H1 (cell line): Measurements from ENCODE around the gene NOS1AP. TPM values are rescaled to one million over a fixed set of nuclear protein-coding genes. Genes with fewer than 3 reads are reported as not detected.

Experiments used
- CTCF ChIA-PET: fragments of 300-600 bp; sonication (Branson Sonifier 250); formaldehyde crosslinking; loops from one replicate; lab custom pipeline; 2021; ENCODE audit not compliant: partially characterized antibody; lab: Charles Lee
- POLR2A ChIA-PET: fragments of 300-600 bp; sonication (Branson Sonifier 250); formaldehyde crosslinking; loops from one replicate; lab custom pipeline; 2021; ENCODE audit warnings: inconsistent platforms; ENCODE audit not compliant: partially characterized antibody; lab: Charles Lee
- DNase-seq, 2 experiments: peaks; one replicate each; pipeline versions ENCODE4 v3.0.0 to v3.0.0-alpha.2; 2010 to 2022; ENCODE audit warnings: low spot score in 2 of 2, low read depth in 1 of 2, mixed read lengths in 1 of 2
- FAIRE-seq: peaks from 2 replicates; lab custom pipeline; 2011; peaks lifted over from hg19 to GRCh38; lab: Jason Lieb, UNC
- H2AFZ ChIP-seq: 2 replicates; pipeline ENCODE4 v1.8.1; 2012; ENCODE audit warnings: low read length, inconsistent platforms
- H2AK5ac ChIP-seq: 2 replicates; pipeline ENCODE4 v1.6.1; 2013; ENCODE audit warnings: low read depth, low read length
- H2BK120ac ChIP-seq: replicated peaks from 2 replicates; pipeline ENCODE3; 2013; ENCODE audit warnings: low read depth, low read length, inconsistent platforms
- H2BK12ac ChIP-seq: 2 replicates; pipeline ENCODE4 v1.6.1; 2013; ENCODE audit warnings: low read depth, low read length
- H2BK15ac ChIP-seq: 2 replicates; pipeline ENCODE4 v1.6.1; 2013; ENCODE audit warnings: low read length
- H2BK20ac ChIP-seq: 2 replicates; pipeline ENCODE4 v1.6.1; 2013; ENCODE audit warnings: low read length
- H2BK5ac ChIP-seq: 2 replicates; pipeline ENCODE4 v1.6.1; 2013; ENCODE audit warnings: low read depth, low read length
- H3K14ac ChIP-seq: 2 replicates; pipeline ENCODE4 v1.6.1; 2013; ENCODE audit warnings: inconsistent platforms; ENCODE audit not compliant: insufficient read length
- H3K18ac ChIP-seq: 2 replicates; pipeline ENCODE4 v1.6.1; 2013; ENCODE audit warnings: low read length; ENCODE audit errors: extremely low read depth
- H3K23ac ChIP-seq: 2 replicates; pipeline ENCODE4 v1.6.1; 2013; ENCODE audit warnings: inconsistent platforms; ENCODE audit not compliant: insufficient read length
- H3K23me2 ChIP-seq: 2 replicates; pipeline ENCODE4 v1.6.1; 2013; ENCODE audit warnings: low read depth, low read length
- H3K27ac ChIP-seq: 2 replicates; pipeline ENCODE4 v1.6.1; 2011; ENCODE audit warnings: low read depth, low read length, inconsistent platforms
- H3K27me3 ChIP-seq, 4 experiments: replicated peaks in 1 of 4; 1 replicate in 1 of 4; 2 replicates in 3 of 4; pipeline versions ENCODE4 v1.6.1 to v1.8.1; 2011 to 2013; ENCODE audit warnings: low read length in 3 of 4, mild to moderate bottlenecking in 3 of 4, inconsistent platforms in 2 of 4, mixed read lengths in 2 of 4, moderate library complexity in 1 of 4; ENCODE audit not compliant: control insufficient read depth in 3 of 4, insufficient read depth in 3 of 4; ENCODE audit errors: extremely low read depth in 1 of 4
- H3K36me3 ChIP-seq, 4 experiments: 2 replicates each; pipeline versions ENCODE4 v1.6.1 to v1.8.1; 2011 to 2013; ENCODE audit warnings: mild to moderate bottlenecking in 4 of 4, low read length in 3 of 4, moderate library complexity in 2 of 4, control low read depth in 1 of 4, inconsistent platforms in 1 of 4; ENCODE audit not compliant: insufficient read depth in 4 of 4, control insufficient read depth in 2 of 4
- H3K4ac ChIP-seq: replicated peaks from 2 replicates; pipeline ENCODE3; 2013; ENCODE audit warnings: low read length, low read depth, mixed read lengths, inconsistent platforms; ENCODE audit not compliant: insufficient read length
- H3K4me1 ChIP-seq, 4 experiments: replicated peaks in 1 of 4; 1 replicate in 1 of 4; 2 replicates in 3 of 4; pipeline versions ENCODE4 v1.6.1 to v1.8.1; 2011 to 2013; ENCODE audit warnings: low read length in 3 of 4, inconsistent platforms in 2 of 4, mixed read lengths in 1 of 4; ENCODE audit not compliant: insufficient read depth in 4 of 4, control insufficient read depth in 3 of 4
- H3K4me2 ChIP-seq, 2 experiments: 2 replicates each; pipeline versions ENCODE4 v1.6.1 to v1.8.1; 2011 to 2013; ENCODE audit warnings: low read depth in 2 of 2, low read length in 2 of 2, control low read depth in 1 of 2, inconsistent platforms in 1 of 2, mild to moderate bottlenecking in 1 of 2; ENCODE audit not compliant: insufficient read depth in 1 of 2
- H3K4me3 ChIP-seq, 4 experiments: fragments of 200-600, 300-600 bp in 1 of 4; sonication (generic), shearing (Covaris generic), sonication (Bioruptor Twin) in 1 of 4; 2 replicates each; pipeline versions ENCODE4 v1.5.1 to v1.8.1; 2011 to 2016; ENCODE audit warnings: low read length in 4 of 4, low read depth in 3 of 4, control low read depth in 2 of 4, inconsistent platforms in 2 of 4, mild to moderate bottlenecking in 2 of 4, mixed read lengths in 1 of 4, moderate library complexity in 1 of 4; ENCODE audit not compliant: insufficient read depth in 2 of 4; ENCODE audit errors: extremely low read depth in 1 of 4
- H3K56ac ChIP-seq: replicated peaks from 2 replicates; pipeline ENCODE3; 2013; ENCODE audit warnings: low read depth, mild to moderate bottlenecking, mixed read lengths, low read length, inconsistent platforms; ENCODE audit not compliant: insufficient read length
- H3K79me1 ChIP-seq: 2 replicates; pipeline ENCODE4 v1.6.1; 2013; ENCODE audit warnings: low read depth, low read length, control low read depth
- H3K79me2 ChIP-seq, 2 experiments: 2 replicates each; pipeline versions ENCODE4 v1.6.1 to v1.8.1; 2012 to 2013; ENCODE audit warnings: low read length in 2 of 2, mild to moderate bottlenecking in 2 of 2, inconsistent platforms in 1 of 2; ENCODE audit not compliant: insufficient read depth in 2 of 2, control insufficient read depth in 1 of 2
- H3K9ac ChIP-seq, 4 experiments: replicated peaks in 1 of 4; 1 replicate in 1 of 4; 2 replicates in 3 of 4; pipeline versions ENCODE4 v1.6.1 to v1.8.1; 2011 to 2013; ENCODE audit warnings: low read depth in 3 of 4, low read length in 3 of 4, control low read depth in 2 of 4, mild to moderate bottlenecking in 2 of 4, moderate library complexity in 2 of 4, inconsistent platforms in 1 of 4; ENCODE audit errors: extremely low read depth in 1 of 4
- H3K9me3 ChIP-seq, 2 experiments: 2 replicates each; pipeline versions ENCODE4 v1.6.1 to v1.8.1; 2012 to 2013; ENCODE audit warnings: mild to moderate bottlenecking in 2 of 2, moderate library complexity in 2 of 2, control low read depth in 1 of 2, inconsistent platforms in 1 of 2, low read depth in 1 of 2, low read length in 1 of 2, mixed read lengths in 1 of 2; ENCODE audit not compliant: insufficient read depth in 2 of 2
- H4K20me1 ChIP-seq, 2 experiments: replicated peaks in 1 of 2; 2 replicates each; pipeline versions ENCODE3 to v1.8.1; 2011 to 2013; ENCODE audit warnings: inconsistent platforms in 2 of 2, low read length in 2 of 2, mild to moderate bottlenecking in 1 of 2; ENCODE audit not compliant: insufficient read depth in 2 of 2, control insufficient read depth in 1 of 2
- H4K5ac ChIP-seq: 2 replicates; pipeline ENCODE4 v1.6.1; 2013; ENCODE audit warnings: low read length, low read depth, mixed read lengths, inconsistent platforms; ENCODE audit not compliant: insufficient read length
- H4K8ac ChIP-seq: 2 replicates; pipeline ENCODE4 v1.8.0; 2013; ENCODE audit warnings: mild to moderate bottlenecking, moderate library complexity, low read length, inconsistent platforms; ENCODE audit not compliant: insufficient read depth; ENCODE audit errors: extremely low read depth
- H4K91ac ChIP-seq: replicated peaks from 2 replicates; pipeline ENCODE3; 2013; ENCODE audit warnings: low read length, mixed read lengths, inconsistent platforms; ENCODE audit not compliant: insufficient read length
- MAX ChIP-seq: IDR thresholded peaks from 2 replicates; pipeline ENCODE4 v1.6.1; 2012; ENCODE audit warnings: inconsistent platforms
- POLR2A ChIP-seq, 2 experiments: IDR thresholded peaks; 1 replicate in 1 of 2; 2 replicates in 1 of 2; pipeline ENCODE4 v1.6.1; 2011; ENCODE audit warnings: low read depth in 2 of 2, low read length in 2 of 2, mild to moderate bottlenecking in 2 of 2; ENCODE audit errors: control extremely low read depth in 1 of 2
- SIRT6 ChIP-seq: IDR thresholded peaks from one replicate; pipeline ENCODE4 v1.7.1; 2012; ENCODE audit warnings: low read length, inconsistent platforms
- USF2 ChIP-seq: IDR thresholded peaks from 2 replicates; pipeline ENCODE4 v1.6.1; 2011; ENCODE audit warnings: low read length, improper control_type of control experiment
- WGBS, 2 experiments: shearing (Covaris generic) in 1 of 2; methylation state at CpG; one replicate each; pipeline versions ENCODE4 v1.1.6 to v1.1.7; 2013 to 2015; ENCODE audit warnings: low lambda C conversion rate in 2 of 2, mixed read lengths in 2 of 2, inconsistent platforms in 1 of 2, low coverage in 1 of 2, missing lambda C conversion rate in 1 of 2; ENCODE audit not compliant: insufficient replicate concordance in 2 of 2, insufficient coverage in 1 of 2, insufficient read length in 1 of 2; ENCODE audit errors: extremely low coverage in 1 of 2, missing lambda C conversion rate in 1 of 2; 5-methylcytosine and 5-hydroxymethylcytosine counted together
- polyA plus RNA-seq, 7 experiments: library from polyadenylated mRNA; depleted of rRNA in 3 of 7; stranded (reverse) in 5 of 7; unstranded in 2 of 7; fragments of >200 nt in 5 of 7; fragments of 200-250 nt in 2 of 7; gene quantifications; 1 replicate in 5 of 7; 2 replicates in 1 of 7; 4 replicates in 1 of 7; pipeline versions ENCODE4 v1.2.1 to v1.2.3, GENCODE V29; 2011 to 2013; ENCODE audit warnings: missing spikeins in 2 of 7, mixed read lengths in 2 of 7
- total RNA-seq: library from RNA; stranded (reverse); fragmentation: NEBNext Ultra II Directional; extraction: Animal tissue kit (Norgen Biotek cat#: 25700); gene quantifications from 2 replicates; pipeline ENCODE4 v1.2.1, GENCODE V29; 2021

Gene NOS1AP
- total and polyA plus RNA-seq, 2 of the 8 experiments (the other 6 are each of a cell fraction or from before 2014, with no cell fraction given), result 2.4 to 12.1 TPM

GRCh38 chr1:162298266-162298665, 228.8 kb downstream of the NOS1AP start:
- Histone ChIP-seq H3K4me2 (no peak overlapping the region), H3K56ac (no peak overlapping the region), H4K5ac (no peak overlapping the region), H3K9ac (no peak overlapping the region), H2AK5ac (no peak overlapping the region), H3K14ac (no peak overlapping the region), H3K23me2 (no peaks in the 10 kb centered on the region), H4K91ac (no peak overlapping the region), H3K36me3 (no peaks in the 10 kb centered on the region; a peak in 1 of 8 replicates), H2BK15ac (no peak overlapping the region), H3K27ac (no peak overlapping the region), H4K8ac (no peak overlapping the region), H2AFZ (no peak overlapping the region), H2BK120ac (no peak overlapping the region), H3K27me3 (no peaks in the 10 kb centered on the region), H3K4ac (no peak overlapping the region), H2BK5ac (no peak overlapping the region), H3K4me1 (peaks cover 0 to 9% (median 6%) of the 10 kb centered on the region in 4 experiments; a peak in 5 of 7 replicates), H2BK20ac (no peak overlapping the region), H3K4me3 (no peak overlapping the region), H3K23ac (no peak overlapping the region), H3K9me3 (no peaks in the 10 kb centered on the region), H3K79me2 (no peaks in the 10 kb centered on the region), H3K18ac (no peak overlapping the region), H3K79me1 (no peaks in the 10 kb centered on the region), H4K20me1 (peaks cover 0 to 1% of the 10 kb centered on the region in 2 experiments), H2BK12ac (no peak overlapping the region)
- POLR2A ChIA-PET, result interaction anchor here (0.9 to 1.4 kb wide), 2 partner anchors 11 to 120 kb away, joined by 3 to 4 read pairs; no protein-coding TSS in a partner anchor
- WGBS, 2 experiments, result 92% methylated on average over 2 of the region's 2 CpGs; no CpG with 5 or more reads in 1 of the 2 experiments
- FAIRE-seq, result no peak
- CTCF ChIA-PET, result interaction anchor here (0.6 to 2.4 kb wide), 6 partner anchors 11 to 242 kb away, joined by 3 to 10 read pairs (median 3); no protein-coding TSS in a partner anchor
- DNase-seq, result no peak
- TF ChIP-seq USF2 (no peak), SIRT6 (no peak), MAX (no peak), POLR2A (IDR thresholded peaks at IDR 0.05; ENCODE audit: control extremely low read depth in 1 of 2, low read depth in 2 of 2, low read length in 2 of 2) (no peak)
